ENCODE data around the gene NR1I3.

The NR1I3 gene

DNA sequence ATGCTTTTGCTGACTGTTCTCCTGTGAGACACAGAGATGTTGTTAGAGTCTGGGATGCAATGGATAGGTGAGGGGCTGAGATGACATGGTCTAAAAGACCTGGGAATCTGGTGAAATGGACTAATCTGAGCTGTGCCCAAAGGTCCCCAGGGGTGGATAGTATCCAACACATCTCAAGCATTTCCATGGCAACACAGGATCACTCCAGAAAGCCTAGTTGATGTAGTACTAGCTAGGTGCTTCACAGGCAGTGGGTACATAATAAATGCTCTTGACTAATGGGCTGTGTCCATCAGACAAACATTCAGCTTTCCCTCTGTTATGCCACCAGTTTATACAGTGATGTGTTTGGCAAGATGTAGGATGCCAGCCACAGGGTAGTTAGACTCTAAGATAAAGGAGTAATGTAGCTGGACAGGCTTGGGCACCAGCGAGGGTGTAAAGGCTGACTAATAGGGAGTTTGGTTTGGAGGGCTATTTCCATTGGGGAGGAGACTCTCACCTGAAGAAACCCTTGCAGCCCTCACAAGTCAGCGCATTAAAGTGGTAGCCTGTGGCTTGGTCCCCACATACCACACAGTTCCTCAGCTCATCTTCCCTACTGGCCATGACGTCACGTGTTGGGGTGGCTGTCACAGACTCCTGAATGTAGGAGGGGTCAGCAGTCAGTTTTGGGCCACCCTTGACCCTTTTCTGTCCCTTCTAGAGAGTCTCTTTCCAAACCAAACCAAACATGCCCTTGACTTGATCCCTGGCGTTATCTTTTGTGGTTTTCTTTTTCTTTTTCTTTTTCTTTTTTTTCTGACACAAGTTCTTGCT is 1.8 kb downstream of the NR1I3 start:
- H3K4me3 ChIP-seq (ENCODE audit: low read depth, low read length): no peak overlapping the region
- DNase-seq (ENCODE audit: low read depth): no peak
- TF ChIP-seq MYC (IDR thresholded peaks at IDR 0.05; ENCODE audit: low read depth, low read length): no peak
- TF ChIP-seq, protein P1, sequence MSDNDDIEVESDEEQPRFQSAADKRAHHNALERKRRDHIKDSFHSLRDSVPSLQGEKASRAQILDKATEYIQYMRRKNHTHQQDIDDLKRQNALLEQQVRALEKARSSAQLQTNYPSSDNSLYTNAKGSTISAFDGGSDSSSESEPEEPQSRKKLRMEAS (IDR thresholded peaks at IDR 0.05; ENCODE audit: low read depth, low read length): no peak
- TF ChIP-seq, protein P2, sequence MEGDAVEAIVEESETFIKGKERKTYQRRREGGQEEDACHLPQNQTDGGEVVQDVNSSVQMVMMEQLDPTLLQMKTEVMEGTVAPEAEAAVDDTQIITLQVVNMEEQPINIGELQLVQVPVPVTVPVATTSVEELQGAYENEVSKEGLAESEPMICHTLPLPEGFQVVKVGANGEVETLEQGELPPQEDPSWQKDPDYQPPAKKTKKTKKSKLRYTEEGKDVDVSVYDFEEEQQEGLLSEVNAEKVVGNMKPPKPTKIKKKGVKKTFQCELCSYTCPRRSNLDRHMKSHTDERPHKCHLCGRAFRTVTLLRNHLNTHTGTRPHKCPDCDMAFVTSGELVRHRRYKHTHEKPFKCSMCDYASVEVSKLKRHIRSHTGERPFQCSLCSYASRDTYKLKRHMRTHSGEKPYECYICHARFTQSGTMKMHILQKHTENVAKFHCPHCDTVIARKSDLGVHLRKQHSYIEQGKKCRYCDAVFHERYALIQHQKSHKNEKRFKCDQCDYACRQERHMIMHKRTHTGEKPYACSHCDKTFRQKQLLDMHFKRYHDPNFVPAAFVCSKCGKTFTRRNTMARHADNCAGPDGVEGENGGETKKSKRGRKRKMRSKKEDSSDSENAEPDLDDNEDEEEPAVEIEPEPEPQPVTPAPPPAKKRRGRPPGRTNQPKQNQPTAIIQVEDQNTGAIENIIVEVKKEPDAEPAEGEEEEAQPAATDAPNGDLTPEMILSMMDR (IDR thresholded peaks at IDR 0.05; ENCODE audit: low read depth, low read length): no peak
- TF ChIP-seq POLR2A (IDR thresholded peaks at IDR 0.05; ENCODE audit: extremely low read depth, insufficient read length): no peak

DNA sequence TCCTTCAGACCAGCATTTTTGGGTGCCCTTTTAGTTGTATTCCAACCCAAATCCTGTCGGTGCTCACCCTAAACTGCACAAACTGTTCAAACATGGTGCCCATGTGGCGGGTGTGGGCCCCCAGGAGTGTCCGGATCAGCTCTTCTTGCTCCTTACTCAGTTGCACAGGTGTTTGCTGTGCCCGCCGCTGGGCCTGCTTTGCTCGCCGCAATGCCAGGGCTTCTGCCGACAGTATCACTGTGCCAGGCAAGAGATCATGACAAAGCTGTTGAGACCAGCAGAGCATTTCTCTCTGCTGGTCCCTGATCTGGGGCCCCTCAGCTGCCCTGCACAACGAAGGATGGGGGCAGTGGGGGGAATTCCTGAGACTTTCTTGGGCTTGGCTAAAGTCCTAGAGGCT is 4.9 kb downstream of the NR1I3 start:
- H3K4me3 ChIP-seq (ENCODE audit: low read depth, low read length): no peak overlapping the region
- TF ChIP-seq MYC (IDR thresholded peaks at IDR 0.05; ENCODE audit: low read depth, low read length): no peak
- TF ChIP-seq, protein P1 (IDR thresholded peaks at IDR 0.05; ENCODE audit: low read depth, low read length): no peak
- DNase-seq (ENCODE audit: low read depth): no peak

- no peak overlapping the region for H3K4me3 ChIP-seq (ENCODE audit: low read depth, low read length)
- no peak for DNase-seq (ENCODE audit: low read depth)
- no peak for TF ChIP-seq POLR2A (IDR thresholded peaks at IDR 0.05; ENCODE audit: extremely low read depth, insufficient read length)
Measured at GRCh38 chr1:161230762-161231161, 7.2 kb downstream of the NR1I3 start.

DNA sequence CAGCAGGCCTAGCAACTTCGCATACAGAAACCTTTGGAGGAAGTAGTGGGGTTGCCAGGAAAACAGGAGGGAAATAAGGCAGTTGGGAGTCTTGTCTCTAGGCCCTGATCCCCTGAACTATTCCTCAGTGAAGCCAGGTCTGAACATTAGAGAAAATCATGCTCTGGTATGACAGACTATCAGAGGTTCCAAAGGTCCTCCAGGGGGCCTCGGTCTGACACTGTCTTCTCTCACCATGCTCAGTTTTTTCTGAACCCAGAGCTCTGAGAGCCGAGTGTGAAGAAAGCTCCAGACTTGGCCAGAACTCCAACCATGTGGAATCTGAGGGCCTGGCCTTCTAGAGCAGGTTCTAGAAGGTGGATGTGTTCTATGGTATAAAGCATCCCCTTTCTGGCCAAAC is 8.1 kb downstream of the NR1I3 start:
- TF ChIP-seq MYC (IDR thresholded peaks at IDR 0.05; ENCODE audit: low read depth, low read length): no peak
- TF ChIP-seq, protein P2 (IDR thresholded peaks at IDR 0.05; ENCODE audit: low read depth, low read length): peak; percentile 34
- peak; percentile 35 for DNase-seq (ENCODE audit: low read depth)
- no peak overlapping the region for H3K4me3 ChIP-seq (ENCODE audit: low read depth, low read length)

GRCh38 chr1:161228032-161228431 is 10.0 kb downstream of the NR1I3 start:
- DNase-seq (ENCODE audit: low read depth): no peak
- peak overlapping the region; percentile 93 for H3K4me3 ChIP-seq (ENCODE audit: low read depth, low read length)
- TF ChIP-seq POLR2A (IDR thresholded peaks at IDR 0.05; ENCODE audit: extremely low read depth, insufficient read length) (no peak), MYC (IDR thresholded peaks at IDR 0.05; ENCODE audit: low read depth, low read length) (0 out of 2 replicates have a peak, but pooled peaks have one; percentile 3)
- TF ChIP-seq, protein P1 (IDR thresholded peaks at IDR 0.05; ENCODE audit: low read depth, low read length): no peak
- TF ChIP-seq, protein P2 (IDR thresholded peaks at IDR 0.05; ENCODE audit: low read depth, low read length): no peak

GRCh38 chr1:161227196-161227871 is 10.7 kb downstream of the NR1I3 start:
- H3K4me3 ChIP-seq (ENCODE audit: low read depth, low read length): peak overlapping the region; percentile 93
- peak; percentile 87 for DNase-seq (ENCODE audit: low read depth)
- TF ChIP-seq MYC (IDR thresholded peaks at IDR 0.05; ENCODE audit: low read depth, low read length) (no peak; the same call in 1 of the 2 replicates), POLR2A (IDR thresholded peaks at IDR 0.05; ENCODE audit: extremely low read depth, insufficient read length) (no peak)
- TF ChIP-seq, protein P1 (IDR thresholded peaks at IDR 0.05; ENCODE audit: low read depth, low read length): no peak
- TF ChIP-seq, protein P2 (IDR thresholded peaks at IDR 0.05; ENCODE audit: low read depth, low read length): peak; percentile 74
